ENCODE data around the gene HOXD12. TPM values are rescaled to one million over a fixed set of nuclear protein-coding genes. Genes with fewer than 3 reads are reported as not detected.

The HOXD12 gene
- total RNA-seq, 4 donors from 2014 or later: not detected

DNA sequence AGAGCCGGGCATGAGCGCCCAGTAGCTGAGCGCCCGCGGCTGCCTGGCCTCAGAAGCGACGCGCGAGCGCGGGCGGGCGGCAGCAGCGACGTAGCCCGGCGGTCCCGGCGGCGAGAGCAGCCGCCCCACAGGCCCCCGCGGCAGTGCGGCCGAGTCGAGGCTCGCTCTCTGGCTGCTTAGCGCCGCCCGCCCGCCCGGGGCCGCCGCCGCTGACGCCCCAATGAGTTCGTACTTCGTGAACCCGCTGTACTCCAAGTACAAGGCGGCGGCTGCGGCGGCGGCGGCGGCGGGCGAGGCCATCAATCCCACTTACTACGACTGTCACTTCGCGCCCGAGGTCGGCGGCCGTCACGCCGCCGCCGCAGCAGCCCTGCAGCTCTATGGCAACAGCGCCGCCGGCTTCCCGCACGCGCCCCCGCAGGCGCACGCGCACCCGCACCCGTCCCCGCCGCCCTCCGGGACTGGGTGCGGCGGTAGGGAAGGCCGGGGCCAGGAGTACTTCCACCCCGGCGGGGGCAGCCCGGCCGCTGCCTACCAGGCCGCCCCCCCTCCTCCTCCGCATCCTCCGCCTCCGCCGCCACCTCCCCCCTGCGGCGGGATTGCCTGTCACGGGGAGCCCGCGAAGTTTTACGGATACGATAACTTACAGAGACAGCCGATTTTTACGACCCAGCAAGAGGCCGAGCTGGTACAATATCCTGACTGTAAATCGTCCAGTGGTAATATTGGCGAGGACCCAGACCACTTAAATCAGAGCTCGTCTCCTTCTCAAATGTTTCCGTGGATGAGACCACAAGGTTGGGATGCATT is 30.8 kb downstream of the HOXD12 start:
- Histone ChIP-seq H3K27ac (peak overlapping the region; percentile 79 to 94 (median 86)), H3K9me3 (no peaks in the 10 kb centered on the region), H3K4me1 (peaks cover 0 to 43% (median 5%) of the 10 kb centered on the region in 4 donors), H3K36me3 (no peaks in the 10 kb centered on the region), H3K27me3 (peaks cover 0 to 79% of the 10 kb centered on the region in 2 donors), H3K4me3 (peak overlapping the region; percentile 22 to 64 (median 54))
- peak in 1 of 2 donors; percentile 37 for DNase-seq (ENCODE audit: low spot score in 2 of 2)
- TF ChIP-seq POLR2A (IDR thresholded peaks at IDR 0.05) (no peak), EP300 (IDR thresholded peaks at IDR 0.05) (peak in 1 of 2 donors; percentile 58)
- TF ChIP-seq, protein P1, sequence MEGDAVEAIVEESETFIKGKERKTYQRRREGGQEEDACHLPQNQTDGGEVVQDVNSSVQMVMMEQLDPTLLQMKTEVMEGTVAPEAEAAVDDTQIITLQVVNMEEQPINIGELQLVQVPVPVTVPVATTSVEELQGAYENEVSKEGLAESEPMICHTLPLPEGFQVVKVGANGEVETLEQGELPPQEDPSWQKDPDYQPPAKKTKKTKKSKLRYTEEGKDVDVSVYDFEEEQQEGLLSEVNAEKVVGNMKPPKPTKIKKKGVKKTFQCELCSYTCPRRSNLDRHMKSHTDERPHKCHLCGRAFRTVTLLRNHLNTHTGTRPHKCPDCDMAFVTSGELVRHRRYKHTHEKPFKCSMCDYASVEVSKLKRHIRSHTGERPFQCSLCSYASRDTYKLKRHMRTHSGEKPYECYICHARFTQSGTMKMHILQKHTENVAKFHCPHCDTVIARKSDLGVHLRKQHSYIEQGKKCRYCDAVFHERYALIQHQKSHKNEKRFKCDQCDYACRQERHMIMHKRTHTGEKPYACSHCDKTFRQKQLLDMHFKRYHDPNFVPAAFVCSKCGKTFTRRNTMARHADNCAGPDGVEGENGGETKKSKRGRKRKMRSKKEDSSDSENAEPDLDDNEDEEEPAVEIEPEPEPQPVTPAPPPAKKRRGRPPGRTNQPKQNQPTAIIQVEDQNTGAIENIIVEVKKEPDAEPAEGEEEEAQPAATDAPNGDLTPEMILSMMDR (IDR thresholded peaks at IDR 0.05): peak in 1 of 5 experiments; percentile 7
- 2 to 3% methylated on average over 16 to 42 of the region's 100 CpGs for WGBS, 2 donors

DNA sequence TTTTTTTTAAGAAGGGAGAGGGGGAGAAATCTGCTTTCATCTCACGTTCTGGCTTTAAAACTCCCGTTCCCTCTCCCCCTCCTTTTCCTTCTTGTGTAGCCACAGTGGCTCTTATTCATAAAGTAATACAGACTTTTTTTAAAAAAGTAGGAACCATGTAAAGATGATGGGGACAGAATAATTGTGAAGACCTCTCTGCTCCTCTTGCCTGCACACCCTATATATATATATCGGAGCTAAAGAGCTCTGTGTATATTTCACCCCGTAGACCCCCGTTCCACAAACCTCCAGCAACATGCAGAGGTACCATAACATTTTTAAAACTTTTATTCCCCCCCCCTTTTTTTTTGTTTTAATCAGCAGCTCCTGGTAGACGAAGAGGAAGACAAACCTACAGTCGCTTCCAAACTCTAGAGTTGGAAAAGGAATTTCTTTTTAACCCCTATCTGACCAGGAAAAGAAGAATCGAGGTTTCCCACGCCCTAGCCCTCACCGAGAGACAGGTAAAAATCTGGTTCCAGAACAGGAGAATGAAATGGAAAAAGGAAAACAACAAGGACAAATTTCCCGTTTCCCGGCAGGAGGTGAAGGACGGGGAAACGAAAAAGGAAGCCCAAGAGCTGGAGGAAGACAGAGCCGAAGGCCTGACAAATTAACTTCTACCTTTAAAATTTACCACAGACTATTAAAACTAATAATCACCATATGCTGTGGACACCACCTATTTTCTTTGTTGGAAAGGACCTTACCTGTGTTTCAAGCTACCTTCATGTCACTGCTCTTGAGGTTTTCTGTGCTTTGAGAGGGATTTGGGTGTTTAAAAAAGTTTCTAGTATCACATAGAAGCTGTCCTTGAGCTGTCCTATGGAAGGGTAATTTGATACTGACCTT is 31.6 kb downstream of the HOXD12 start:
- WGBS, 2 donors: 44 to 52% methylated on average over 15 of the region's 15 CpGs
- H3K27me3 ChIP-seq: peaks cover 0 to 77% of the 10 kb centered on the region in 2 donors
- peaks cover 0 to 52% (median 5%) of the 10 kb centered on the region in 4 donors for H3K4me1 ChIP-seq
- DNase-seq (ENCODE audit: low spot score in 2 of 2): no peak
- H3K9me3 ChIP-seq: no peaks in the 10 kb centered on the region
- peak overlapping the region; percentile 79 to 94 (median 86) for H3K27ac ChIP-seq
- H3K36me3 ChIP-seq: no peaks in the 10 kb centered on the region
- TF ChIP-seq EP300 (IDR thresholded peaks at IDR 0.05) (no peak), POLR2A (IDR thresholded peaks at IDR 0.05) (no peak)
- TF ChIP-seq, protein P1 (IDR thresholded peaks at IDR 0.05): no peak
- peak overlapping the region; percentile 17 to 64 (median 54) for H3K4me3 ChIP-seq

- no peaks in the 10 kb centered on the region for H3K9me3 ChIP-seq
- no peaks in the 10 kb centered on the region for H3K36me3 ChIP-seq
- peak overlapping the region in 1 of 4 donors; percentile 64 for H3K4me3 ChIP-seq
- peak overlapping the region in 2 of 4 donors; percentile 10 to 94 for H3K27ac ChIP-seq
- DNase-seq (ENCODE audit: low spot score in 2 of 2): no peak
- peaks cover 0 to 57% (median 5%) of the 10 kb centered on the region in 4 donors for H3K4me1 ChIP-seq
- no peak for TF ChIP-seq POLR2A (IDR thresholded peaks at IDR 0.05)
- peaks cover 0 to 76% of the 10 kb centered on the region in 2 donors for H3K27me3 ChIP-seq
- 76 to 78% methylated on average over 4 of the region's 4 CpGs for WGBS, 2 donors
Observed at GRCh38 chr2:176131848-176132158, 32.2 kb downstream of the HOXD12 start.

- H3K4me1 ChIP-seq: peaks cover 0 to 58% (median 3%) of the 10 kb centered on the region in 4 donors
- TF ChIP-seq, protein P1 (IDR thresholded peaks at IDR 0.05): no peak
- no peak for TF ChIP-seq EP300 (IDR thresholded peaks at IDR 0.05)
- TF ChIP-seq POLR2A (IDR thresholded peaks at IDR 0.05): no peak
- no peak for DNase-seq (ENCODE audit: low spot score in 2 of 2)
- H3K4me3 ChIP-seq: peak overlapping the region in 2 of 4 donors; percentile 20 to 64
- H3K27ac ChIP-seq: peak overlapping the region in 2 of 4 donors; percentile 10 to 94
- peaks cover 0 to 77% of the 10 kb centered on the region in 2 donors for H3K27me3 ChIP-seq
- H3K36me3 ChIP-seq: no peaks in the 10 kb centered on the region
- no peaks in the 10 kb centered on the region for H3K9me3 ChIP-seq
- 70 to 75% methylated on average over 33 of the region's 33 CpGs for WGBS, 2 donors
Observed at GRCh38 chr2:176132205-176133171, 32.9 kb downstream of the HOXD12 start.

GRCh38 chr2:176133389-176133788 is 33.8 kb downstream of the HOXD12 start:
- Histone ChIP-seq H3K9me3 (no peaks in the 10 kb centered on the region), H3K4me1 (peaks cover 0 to 54% (median 2%) of the 10 kb centered on the region in 4 donors), H3K4me3 (no peak overlapping the region), H3K36me3 (no peaks in the 10 kb centered on the region), H3K27ac (no peak overlapping the region), H3K27me3 (peaks cover 0 to 77% of the 10 kb centered on the region in 2 donors)
- TF ChIP-seq EP300 (IDR thresholded peaks at IDR 0.05) (no peak), POLR2A (IDR thresholded peaks at IDR 0.05) (no peak)
- TF ChIP-seq, protein P1 (IDR thresholded peaks at IDR 0.05): no peak
- no peak for DNase-seq (ENCODE audit: low spot score in 2 of 2)
